ENCODE results near the gene MRPS7.
"Not testable (repeated sequence)": the region's sequence is repeated elsewhere in the genome, so short reads cannot be mapped to it uniquely, and the experiment has no call there.

MRPS7 gene

GRCh38 chr17:75244133-75244866 lies 17.4 kb upstream of the MRPS7 start:
- DNase-seq = peak in 1 of 2 experiments; percentile 10

GRCh38 chr17:75245011-75245410 lies 16.7 kb upstream of the MRPS7 start:
- no peak for DNase-seq

DNA sequence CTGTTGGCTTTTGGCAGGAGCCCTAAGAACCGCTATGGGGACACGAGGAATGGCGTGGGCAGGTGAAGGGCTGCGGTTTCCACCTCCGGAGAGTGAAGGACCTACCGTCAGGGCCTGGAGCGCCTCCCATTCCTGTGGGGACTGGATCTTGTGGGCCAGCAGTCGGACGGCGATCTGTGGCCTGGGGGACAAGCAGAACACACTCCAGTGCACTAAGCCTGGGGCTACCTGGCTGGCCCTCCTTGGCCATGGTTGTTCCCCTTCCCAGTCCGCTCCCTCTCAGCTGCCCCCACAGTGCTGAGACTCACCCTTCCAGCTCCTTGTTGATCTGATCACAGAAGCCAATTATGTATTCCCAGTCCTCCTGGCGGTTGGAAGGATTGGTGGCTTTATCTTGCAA lies 15.3 kb upstream of the MRPS7 start:
- DNase-seq = no peak

- DNase-seq = peak in 1 of 2 experiments; percentile 20
These were observed 12.1 kb upstream of the MRPS7 start for GRCh38 chr17:75249564-75249963.

- peak; percentile 69 to 94 for DNase-seq
These were observed 11.6 kb upstream of the MRPS7 start for GRCh38 chr17:75250009-75250471.

DNA sequence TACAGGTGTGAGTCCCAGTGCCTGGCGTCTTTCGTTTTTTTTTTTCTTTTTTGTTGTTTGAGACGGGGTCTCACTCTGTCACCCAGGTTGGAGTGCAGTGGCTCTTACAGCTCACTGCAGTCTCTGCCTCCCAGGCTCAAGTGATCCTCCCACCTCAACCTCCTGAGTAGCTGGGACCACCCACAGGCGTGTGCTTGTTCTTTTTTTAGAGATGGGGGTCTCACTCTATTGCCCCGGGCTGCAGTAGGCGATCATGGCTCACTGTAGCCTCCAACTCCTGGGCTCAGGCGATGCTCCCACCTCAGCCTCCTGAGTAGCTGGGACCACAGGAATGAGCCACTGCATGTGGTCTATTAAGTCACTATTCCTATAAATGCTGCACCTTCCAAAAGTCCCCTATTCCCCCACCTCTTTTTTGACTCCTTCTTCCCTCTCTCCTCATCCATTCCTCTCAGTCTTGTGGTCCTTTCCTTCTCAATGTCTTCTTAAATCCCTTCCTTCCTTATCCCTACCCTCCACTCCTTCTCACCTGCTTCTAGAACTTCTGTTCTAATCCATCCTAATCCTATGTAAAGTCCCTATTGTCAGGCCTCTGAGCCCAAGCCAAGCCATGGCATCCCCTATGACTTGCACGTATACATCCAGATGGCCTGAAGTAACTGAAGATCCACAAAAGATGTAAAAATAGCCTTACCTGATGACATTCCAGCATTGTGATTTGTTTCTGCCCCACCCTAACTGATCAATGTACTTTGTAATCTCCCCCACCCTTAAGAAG lies 9.5 kb upstream of the MRPS7 start:
- DNase-seq = no peak

DNA sequence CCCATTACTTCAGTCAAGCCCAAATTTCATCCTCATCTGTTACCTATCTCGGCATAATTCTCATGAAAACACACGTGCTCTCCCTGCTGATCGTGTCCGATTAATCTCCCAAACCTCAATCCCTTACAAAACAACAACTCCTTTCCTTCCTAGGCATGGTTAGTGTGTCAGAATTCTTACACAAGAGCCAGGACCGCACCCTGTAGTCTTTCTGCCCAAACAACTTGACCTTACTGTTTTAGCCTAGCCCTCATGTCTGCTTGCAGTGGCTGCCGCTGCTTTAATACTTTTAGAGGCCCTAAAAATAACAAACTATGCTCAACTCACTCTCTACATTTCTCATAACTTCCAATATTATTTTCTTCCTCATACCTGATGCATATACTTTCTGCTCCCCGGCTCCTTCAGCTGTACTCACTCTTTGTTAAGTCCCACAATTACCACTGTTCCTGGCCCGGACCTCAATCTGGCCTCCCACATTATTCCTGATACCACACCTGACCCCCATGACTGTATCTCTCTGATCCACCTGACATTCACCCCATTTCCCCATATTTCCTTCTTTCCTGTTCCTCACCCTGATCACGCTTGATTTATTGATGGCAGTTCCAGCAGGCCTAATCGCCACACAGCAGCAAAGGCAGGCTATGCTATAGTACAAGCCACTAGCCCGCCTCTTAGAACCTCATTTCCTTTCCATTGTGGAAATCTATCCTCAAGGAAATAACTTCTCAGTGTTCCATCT lies 5.6 kb upstream of the MRPS7 start:
- DNase-seq = not testable (repeated sequence)

- DNase-seq = not testable (repeated sequence)
These were observed 4.5 kb upstream of the MRPS7 start for GRCh38 chr17:75257228-75257627.

GRCh38 chr17:75260641-75261335 lies 891 bp upstream of the MRPS7 start:
- peak in 1 of 2 experiments; percentile 75 for DNase-seq

DNA sequence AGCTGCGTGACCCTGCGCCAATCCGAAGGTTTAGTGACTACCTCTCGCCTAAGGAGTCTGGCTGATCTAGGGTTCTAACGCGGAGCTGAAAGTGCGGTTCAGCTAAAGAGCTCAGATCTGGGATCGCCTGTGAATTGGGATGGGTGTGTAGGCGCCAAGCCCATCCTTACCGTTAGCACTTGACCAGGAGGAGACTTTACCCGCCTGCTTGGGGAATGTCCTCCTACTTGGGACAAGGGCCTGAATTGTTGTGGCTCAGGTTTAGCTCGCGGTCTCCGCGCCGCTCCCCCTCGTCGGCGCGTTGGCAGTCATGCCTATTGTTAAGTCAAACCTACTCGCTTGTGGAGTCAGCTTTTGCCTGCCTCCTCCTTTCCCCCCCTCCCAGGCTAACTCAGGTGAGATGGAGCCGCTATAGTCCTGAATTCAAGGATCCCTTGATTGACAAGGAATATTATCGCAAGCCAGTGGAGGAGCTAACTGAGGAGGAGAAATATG lies 480 bp downstream of the MRPS7 start:
- DNase-seq = no peak

GRCh38 chr17:75263055-75263454 lies 1.4 kb downstream of the MRPS7 start:
- no peak for DNase-seq

GRCh38 chr17:75265614-75266315 lies 4.1 kb downstream of the MRPS7 start:
- DNase-seq = no peak

DNA sequence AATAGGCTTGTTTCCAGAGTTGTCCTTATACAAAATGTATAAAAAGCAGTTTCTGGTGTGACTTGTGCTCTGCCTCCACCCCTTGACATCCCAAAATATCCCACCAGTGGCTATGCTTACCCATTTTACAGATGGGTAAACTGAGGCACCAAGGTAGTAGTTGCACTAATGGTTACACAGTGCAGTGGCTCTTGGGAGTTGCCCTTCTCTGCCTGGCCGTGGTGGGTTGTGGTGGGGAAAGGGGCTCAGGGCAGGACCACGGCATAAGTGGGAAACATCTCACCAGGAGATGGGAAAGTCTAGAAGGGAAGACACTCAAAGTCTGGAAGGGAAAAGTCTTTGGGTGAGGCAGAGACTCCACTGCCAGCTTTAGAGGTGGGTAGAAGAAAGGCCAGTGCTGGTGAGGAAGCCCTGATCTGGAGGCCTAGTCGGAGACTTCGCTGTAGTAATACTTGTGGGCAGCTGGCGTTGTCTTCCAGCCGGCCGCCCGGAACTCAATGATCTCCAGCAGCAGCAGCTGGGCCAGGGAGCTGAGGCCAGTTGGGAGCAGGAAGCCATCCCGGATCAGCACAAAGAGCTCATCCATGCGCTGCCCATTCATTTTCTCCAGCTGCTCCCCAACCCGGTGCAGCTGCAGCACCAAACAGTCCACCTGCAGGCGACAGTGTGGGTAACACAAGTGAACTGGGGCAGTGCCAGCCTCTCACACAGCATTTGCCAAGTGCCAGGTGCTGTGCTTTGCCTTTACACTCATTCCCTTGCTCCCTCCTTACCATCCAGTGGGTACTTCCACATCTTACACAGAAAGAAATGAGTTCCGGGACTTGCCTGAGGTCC lies 4.9 kb downstream of the MRPS7 start:
- no peak for DNase-seq

- DNase-seq = no peak
These were observed 5.4 kb downstream of the MRPS7 start for GRCh38 chr17:75267153-75267410.

DNA sequence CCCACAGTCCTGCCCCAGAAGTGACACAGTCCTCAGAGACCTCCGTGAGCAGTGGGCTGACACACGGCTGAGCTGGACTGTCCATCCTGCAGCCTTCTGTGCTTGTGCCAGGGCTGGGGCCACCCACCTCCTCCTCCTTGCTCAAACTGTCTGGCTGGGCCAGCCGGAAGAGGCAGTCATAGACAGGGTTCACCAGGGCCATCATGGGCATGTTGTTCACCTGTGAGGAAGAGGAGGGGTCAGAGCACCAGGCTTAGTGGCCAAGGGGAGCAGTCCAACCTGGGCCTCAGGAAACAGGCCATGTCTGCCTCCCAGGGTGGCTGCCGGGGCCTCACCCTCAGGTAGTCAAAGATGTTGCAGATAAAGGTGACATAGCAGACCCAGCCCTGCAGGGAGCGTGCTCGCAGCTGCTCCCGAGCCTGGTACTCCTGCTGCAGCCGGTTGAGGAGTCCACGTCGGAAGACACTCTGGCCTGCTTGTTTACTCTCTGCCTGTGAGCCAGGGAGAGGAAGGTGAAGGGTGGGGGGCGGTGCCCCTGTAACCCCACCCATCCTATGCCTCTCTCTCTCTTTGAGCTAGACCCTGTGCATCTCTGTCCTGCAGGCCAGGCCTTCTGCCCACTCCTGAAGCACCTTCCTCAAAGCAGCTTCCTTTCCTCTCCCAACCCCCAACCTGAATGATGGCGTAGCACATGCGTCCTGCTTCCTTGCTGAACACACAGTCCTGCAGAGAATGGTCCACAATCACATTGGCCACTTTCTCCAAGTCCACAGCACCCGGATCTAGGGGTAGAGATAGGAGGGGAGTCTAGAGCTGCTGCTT lies 5.9 kb downstream of the MRPS7 start:
- no peak for DNase-seq

DNA sequence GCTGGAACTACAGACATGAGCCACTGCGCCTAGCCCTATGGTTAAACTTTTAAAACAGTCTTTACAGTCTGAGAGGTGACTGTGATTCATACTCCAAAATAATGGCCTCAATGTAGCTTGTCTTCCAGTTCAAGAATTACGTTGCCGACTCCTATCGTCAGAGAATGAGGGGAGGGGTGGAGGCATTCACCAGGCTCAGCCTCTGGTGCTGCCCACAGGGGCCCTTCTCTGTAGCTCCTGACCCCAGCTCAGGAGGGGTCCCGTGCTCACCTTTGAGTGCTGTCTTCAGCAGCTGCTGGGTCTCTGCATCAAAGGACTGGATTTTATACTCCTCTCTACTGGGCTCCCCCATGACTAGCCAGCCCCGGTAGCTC lies 8.2 kb downstream of the MRPS7 start:
- no peak for DNase-seq

GRCh38 chr17:75270218-75270965 lies 8.7 kb downstream of the MRPS7 start:
- peak; percentile 33 to 60 for DNase-seq

DNA sequence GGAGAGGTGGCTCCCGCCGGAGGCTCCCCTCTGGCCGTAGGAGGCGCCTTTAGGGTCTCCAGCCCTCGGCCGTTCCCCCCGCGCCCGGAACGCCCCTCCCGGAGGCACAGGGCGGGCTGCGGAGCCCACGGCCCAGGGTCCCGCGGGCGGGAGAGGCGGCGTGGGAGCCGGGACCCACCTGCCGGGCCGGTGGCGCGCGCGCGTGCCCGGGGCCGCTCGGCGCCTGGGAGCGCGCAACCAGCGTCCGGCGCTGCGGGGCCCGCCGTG lies 9.2 kb downstream of the MRPS7 start, which contains the start of gene MIF4GD:
MIF4GD (minus strand) TSS at position 266 of the 267 bp plus-strand sequence. CDS start 1,036 bp downstream, outside the sequence.
- no peak for DNase-seq

GRCh38 chr17:75271233-75271954 lies 9.7 kb downstream of the MRPS7 start:
- DNase-seq = peak; percentile 84 to 90
